CD4-positive, alpha-beta T cell treated with Interleukin-12 subunit alpha and Interleukin-12 subunit beta, for 1 hour (primary cell): ENCODE data around the gene POMT2.

Experiments
- DNase-seq: peaks from one replicate; pipeline ENCODE4 v3.0.0-alpha.2; 2020

The POMT2 gene

GRCh38 chr14:77264466-77265186 is 56.1 kb downstream of the POMT2 start:
- no peak for DNase-seq

GRCh38 chr14:77260631-77261030 is 60.1 kb downstream of the POMT2 start:
- no peak for DNase-seq

- DNase-seq: no peak
Observed at GRCh38 chr14:77260199-77260598, 60.5 kb downstream of the POMT2 start.

- DNase-seq: no peak
Observed at GRCh38 chr14:77259025-77259715, 61.5 kb downstream of the POMT2 start.

GRCh38 chr14:77258566-77258965 is 62.1 kb downstream of the POMT2 start:
- no peak for DNase-seq

GRCh38 chr14:77257700-77258099 is 63.0 kb downstream of the POMT2 start:
- DNase-seq: no peak

- no peak for DNase-seq
Observed at GRCh38 chr14:77256694-77257093, 64.0 kb downstream of the POMT2 start.

GRCh38 chr14:77253333-77254190 is 67.1 kb downstream of the POMT2 start:
- DNase-seq: no peak

- no peak for DNase-seq
Observed at GRCh38 chr14:77251870-77252269, 68.8 kb downstream of the POMT2 start.

GRCh38 chr14:77250927-77251326 is 69.8 kb downstream of the POMT2 start:
- no peak for DNase-seq

- no peak for DNase-seq
Observed at GRCh38 chr14:77249286-77249685, 71.4 kb downstream of the POMT2 start.

GRCh38 chr14:77248666-77249065 is 72.0 kb downstream of the POMT2 start:
- no peak for DNase-seq

GRCh38 chr14:77246784-77247183 is 73.9 kb downstream of the POMT2 start:
- no peak for DNase-seq

GRCh38 chr14:77245820-77246219 is 74.9 kb downstream of the POMT2 start:
- DNase-seq: no peak

- DNase-seq: no peak
Observed at GRCh38 chr14:77243853-77244252, 76.8 kb downstream of the POMT2 start.

GRCh38 chr14:77242752-77243151 is 77.9 kb downstream of the POMT2 start:
- DNase-seq: no peak

GRCh38 chr14:77241955-77242354 is 78.7 kb downstream of the POMT2 start:
- no peak for DNase-seq

GRCh38 chr14:77240336-77240915 is 80.3 kb downstream of the POMT2 start:
- DNase-seq: no peak

- no peak for DNase-seq
Observed at GRCh38 chr14:77239412-77239811, 81.3 kb downstream of the POMT2 start.

GRCh38 chr14:77238996-77239395 is 81.7 kb downstream of the POMT2 start:
- no peak for DNase-seq

- no peak for DNase-seq
Observed at GRCh38 chr14:77238356-77238755, 82.3 kb downstream of the POMT2 start.

- no peak for DNase-seq
Observed at GRCh38 chr14:77236814-77237213, 83.9 kb downstream of the POMT2 start.

GRCh38 chr14:77231721-77232120 is 89.0 kb downstream of the POMT2 start:
- no peak for DNase-seq
